Activated T-helper 1 cell treated with anti-CD3 and anti-CD28 coated beads, Interleukin-2, amount 50 U/mL, for 16 hours (primary cell): Measurements from ENCODE around the gene ENO3.

Source experiments
- DNase-seq, 2 donors: peaks; one replicate each; pipeline ENCODE4 v3.0.0-alpha.2; 2020; ENCODE audit warnings: low read depth in 1 of 2, low spot score in 1 of 2

Gene ENO3

GRCh38 chr17:4949321-4950074 is 1.4 kb upstream of the ENO3 start:
- peak; percentile 31 to 63 for DNase-seq

GRCh38 chr17:4950075-4950745 is 709 bp upstream of the ENO3 start:
- no peak for DNase-seq

- no peak for DNase-seq
Measured at GRCh38 chr17:4951486-4951885, 567 bp downstream of the ENO3 start.

- no peak for DNase-seq
Measured at GRCh38 chr17:4953451-4953961, 2.6 kb downstream of the ENO3 start.

GRCh38 chr17:4955091-4955490 is 4.2 kb downstream of the ENO3 start:
- no peak for DNase-seq

GRCh38 chr17:4956493-4957061 is 5.7 kb downstream of the ENO3 start:
- DNase-seq: no peak

- DNase-seq: no peak
Measured at GRCh38 chr17:4958102-4958501, 7.2 kb downstream of the ENO3 start.

- no peak for DNase-seq
Measured at GRCh38 chr17:4959261-4959965, 8.5 kb downstream of the ENO3 start.

GRCh38 chr17:4960279-4960922 is 9.5 kb downstream of the ENO3 start:
- DNase-seq: no peak

- DNase-seq: no peak
Measured at GRCh38 chr17:4965311-4965986, 14.5 kb downstream of the ENO3 start.

GRCh38 chr17:4966844-4967538 is 16.1 kb downstream of the ENO3 start:
- DNase-seq: peak; percentile 86 to 87

- DNase-seq: peak; percentile 87
Measured at GRCh38 chr17:4967539-4968485, 16.9 kb downstream of the ENO3 start, which contains the start of gene SPAG7. TSS of gene SPAG7 (minus strand) at chr17:4967817. CDS start at chr17:4967804, 13 bp downstream.

GRCh38 chr17:4968486-4969046 is 17.6 kb downstream of the ENO3 start:
- no peak for DNase-seq

- DNase-seq: no peak
Measured at GRCh38 chr17:4969047-4969550, 18.2 kb downstream of the ENO3 start.

- DNase-seq: no peak
Measured at GRCh38 chr17:4969551-4970173, 18.7 kb downstream of the ENO3 start.

GRCh38 chr17:4970273-4970672 is 19.4 kb downstream of the ENO3 start:
- no peak for DNase-seq

- DNase-seq: no peak
Measured at GRCh38 chr17:4971826-4972225, 20.9 kb downstream of the ENO3 start.

GRCh38 chr17:4972322-4972721 is 21.4 kb downstream of the ENO3 start:
- no peak for DNase-seq
